Kidney glomerular epithelial cell (primary cell): ENCODE data around the gene CFL1.
A peak's percentile ranks its signal among the peaks of the same experiment; 100 is the strongest.
"Not testable (repeated sequence)": the region's sequence is repeated elsewhere in the genome, so short reads cannot be mapped to it uniquely, and the experiment has no call there.

ENCODE experiments used
- DNase-seq: peaks from one replicate; lab custom pipeline; 2025; lab: John Stamatoyannopoulos, UW

The CFL1 gene

GRCh38 chr11:65832231-65832630, 25.7 kb downstream of the CFL1 start:
- not testable (repeated sequence) for DNase-seq

- no peak for DNase-seq
These were observed 28.5 kb downstream of the CFL1 start for GRCh38 chr11:65829459-65829858.

GRCh38 chr11:65826984-65827735, 30.8 kb downstream of the CFL1 start:
- DNase-seq: no peak

GRCh38 chr11:65822776-65823528, 35.0 kb downstream of the CFL1 start:
- no peak for DNase-seq

- no peak for DNase-seq
These were observed 36.9 kb downstream of the CFL1 start for GRCh38 chr11:65821107-65821506.

- peak; percentile 86 for DNase-seq
These were observed 39.9 kb downstream of the CFL1 start for GRCh38 chr11:65817835-65818680.

GRCh38 chr11:65817312-65817834, 40.6 kb downstream of the CFL1 start:
- DNase-seq: peak; percentile 31

- no peak for DNase-seq
These were observed 41.3 kb downstream of the CFL1 start for GRCh38 chr11:65816696-65817095.

GRCh38 chr11:65814986-65815565, 42.9 kb downstream of the CFL1 start:
- no peak for DNase-seq

GRCh38 chr11:65814131-65814985, 43.6 kb downstream of the CFL1 start:
- DNase-seq: no peak

- DNase-seq: no peak
These were observed 46.1 kb downstream of the CFL1 start for GRCh38 chr11:65811764-65812475.

GRCh38 chr11:65810046-65810868, 47.7 kb downstream of the CFL1 start:
- DNase-seq: no peak

- no peak for DNase-seq
These were observed 48.5 kb downstream of the CFL1 start for GRCh38 chr11:65809496-65809895.

GRCh38 chr11:65808744-65809341, 49.1 kb downstream of the CFL1 start:
- no peak for DNase-seq

GRCh38 chr11:65806979-65807378, 51.0 kb downstream of the CFL1 start:
- DNase-seq: no peak
